T-helper 2 cell (primary cell): ENCODE measurements around the gene KISS1R.
"Not testable (repeated sequence)": the region's sequence is repeated elsewhere in the genome, so short reads cannot be mapped to it uniquely, and the experiment has no call there.

Experiments
- DNase-seq, 5 experiments: peaks; one replicate each; pipeline versions ENCODE4 v3.0.0 to v3.0.0-alpha.2; 2012 to 2022

Gene KISS1R

GRCh38 chr19:954672-955494 is 37.8 kb downstream of the KISS1R start:
- no peak for DNase-seq

DNA sequence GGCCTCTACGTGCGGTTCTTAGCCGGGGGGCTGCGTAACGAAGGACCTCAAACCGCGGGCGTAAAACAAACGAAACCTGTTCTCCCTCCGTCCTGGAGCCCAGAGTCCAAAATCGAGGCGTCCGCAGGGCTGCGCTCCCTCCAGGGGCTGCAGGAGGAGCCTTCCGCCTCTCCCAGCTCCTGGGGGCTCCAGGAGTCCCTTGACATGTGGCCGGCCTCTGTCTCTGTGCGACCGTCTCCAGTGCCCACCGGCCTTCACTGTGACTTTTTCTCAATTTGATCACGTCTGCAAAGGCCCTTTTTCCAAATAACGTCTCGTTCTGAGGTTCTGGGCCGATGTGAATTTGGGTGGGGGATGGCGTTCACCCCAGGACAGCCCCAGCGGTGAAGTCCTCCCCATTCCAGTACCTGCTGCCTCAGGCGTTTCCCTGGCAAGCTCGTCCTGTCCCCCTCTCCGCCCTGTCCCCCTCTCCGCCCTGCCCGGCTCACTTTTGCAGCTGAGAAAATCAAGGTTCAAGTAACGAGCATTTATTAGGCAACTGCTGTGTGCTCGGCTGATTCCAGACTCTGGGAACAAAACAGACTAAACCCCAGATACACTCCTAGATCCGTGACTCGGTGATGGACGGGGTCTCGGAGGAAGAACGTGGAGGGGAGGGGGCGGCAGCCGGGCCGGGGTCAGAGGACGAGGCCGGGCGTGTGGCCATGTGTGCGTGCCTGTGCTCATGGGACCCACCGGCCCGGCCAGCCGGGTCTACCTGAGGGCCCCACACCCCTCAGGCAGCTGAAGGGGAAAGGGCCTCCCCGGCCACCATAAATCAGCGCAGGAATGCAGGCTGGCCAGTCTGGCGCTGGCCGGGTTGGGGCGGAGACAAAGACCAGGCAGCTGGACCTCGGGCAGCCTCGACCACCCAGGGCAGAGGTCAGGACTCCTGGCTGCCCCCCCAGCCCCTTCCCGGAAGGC is 39.0 kb downstream of the KISS1R start:
- DNase-seq, result no peak

- no peak for DNase-seq
Observed at GRCh38 chr19:956766-957440, 39.8 kb downstream of the KISS1R start.

DNA sequence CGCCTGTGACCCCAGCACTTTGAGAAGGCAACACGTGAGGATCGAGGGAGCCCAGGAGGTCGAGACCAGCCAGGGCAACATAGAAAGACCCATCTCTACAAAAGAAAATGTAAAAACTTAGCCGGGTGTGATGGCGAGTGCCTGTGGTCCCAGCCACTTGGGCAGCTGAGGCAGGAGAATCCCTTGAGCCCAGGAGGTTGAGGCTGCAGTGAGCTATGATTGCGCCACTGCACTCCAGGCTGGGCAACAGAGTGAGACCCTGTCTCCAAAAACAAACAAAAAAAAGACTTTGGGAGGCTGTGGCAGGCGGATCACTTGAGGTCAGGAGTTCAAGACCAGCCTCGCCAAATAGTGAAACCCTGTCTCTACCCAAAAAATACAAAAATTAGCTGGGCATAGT is 40.4 kb downstream of the KISS1R start:
- DNase-seq, result not testable (repeated sequence)

DNA sequence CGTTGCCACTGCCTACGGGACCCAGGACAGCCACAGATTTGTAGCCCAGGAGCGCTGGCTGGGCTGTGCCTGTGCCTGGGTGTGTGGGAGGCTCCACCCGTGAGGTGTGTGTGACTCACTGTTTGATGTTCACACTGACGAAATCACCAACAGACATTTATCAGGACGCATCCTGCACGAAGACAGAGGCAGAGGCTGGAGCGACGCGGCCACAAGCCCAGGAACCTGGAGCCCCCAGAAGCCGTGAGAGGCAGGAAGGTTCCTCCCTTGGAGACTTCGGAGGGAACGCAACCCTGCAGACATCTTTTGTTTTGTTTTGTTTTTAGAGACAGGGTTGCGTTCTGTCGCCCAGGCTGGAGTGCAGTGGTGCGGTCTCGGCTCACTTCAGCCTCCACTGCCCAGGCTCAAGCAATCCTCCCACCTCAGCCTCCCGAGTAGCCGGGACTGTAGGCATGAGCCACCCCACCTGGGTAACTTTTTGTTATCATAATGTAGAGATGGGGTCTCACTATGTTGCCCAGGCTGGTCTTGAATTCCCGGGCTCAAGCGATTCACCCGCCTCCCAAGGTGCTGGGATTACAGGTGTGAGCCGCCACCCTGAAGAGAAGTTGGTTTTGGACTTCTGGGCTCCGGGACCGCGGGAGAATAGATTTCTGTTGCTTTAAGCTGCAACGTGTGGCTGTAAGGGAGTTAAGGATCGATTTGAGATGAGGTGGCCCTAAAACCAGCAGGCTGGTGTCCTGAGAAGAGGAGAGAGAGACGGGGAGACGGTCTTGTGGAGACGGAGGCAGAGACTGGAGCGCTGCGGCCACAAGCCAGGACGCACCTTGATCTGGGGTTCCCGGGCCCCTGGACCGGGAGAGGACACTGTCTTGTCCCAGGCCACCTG is 42.1 kb downstream of the KISS1R start:
- DNase-seq, result peak in 1 of 5 experiments; percentile 20

- no peak for DNase-seq
Observed at GRCh38 chr19:960020-960419, 42.9 kb downstream of the KISS1R start.

- DNase-seq, result no peak
Observed at GRCh38 chr19:960601-960938, 43.4 kb downstream of the KISS1R start.

- no peak for DNase-seq
Observed at GRCh38 chr19:961866-962620, 44.9 kb downstream of the KISS1R start.

- DNase-seq, result no peak
Observed at GRCh38 chr19:962683-963400, 45.7 kb downstream of the KISS1R start.

- DNase-seq, result no peak
Observed at GRCh38 chr19:963486-963951, 46.4 kb downstream of the KISS1R start.

DNA sequence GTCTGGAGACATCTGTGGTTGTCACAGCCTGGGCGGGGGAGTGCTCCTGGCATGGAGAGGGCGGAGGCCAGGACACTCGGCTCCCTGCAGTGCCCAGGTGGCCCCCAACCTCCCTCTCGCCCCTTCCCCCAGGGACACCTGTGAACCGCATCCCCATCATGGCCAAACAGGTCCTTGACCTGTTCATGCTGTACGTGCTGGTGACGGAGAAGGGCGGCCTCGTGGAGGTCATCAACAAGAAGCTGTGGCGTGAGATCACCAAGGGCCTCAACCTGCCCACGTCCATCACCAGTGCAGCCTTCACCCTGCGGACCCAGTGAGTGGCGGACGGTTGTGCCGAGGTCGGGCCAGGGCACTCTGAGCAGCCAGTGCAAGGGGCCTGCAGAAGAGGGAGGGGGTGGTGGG is 47.0 kb downstream of the KISS1R start:
- DNase-seq, result no peak

DNA sequence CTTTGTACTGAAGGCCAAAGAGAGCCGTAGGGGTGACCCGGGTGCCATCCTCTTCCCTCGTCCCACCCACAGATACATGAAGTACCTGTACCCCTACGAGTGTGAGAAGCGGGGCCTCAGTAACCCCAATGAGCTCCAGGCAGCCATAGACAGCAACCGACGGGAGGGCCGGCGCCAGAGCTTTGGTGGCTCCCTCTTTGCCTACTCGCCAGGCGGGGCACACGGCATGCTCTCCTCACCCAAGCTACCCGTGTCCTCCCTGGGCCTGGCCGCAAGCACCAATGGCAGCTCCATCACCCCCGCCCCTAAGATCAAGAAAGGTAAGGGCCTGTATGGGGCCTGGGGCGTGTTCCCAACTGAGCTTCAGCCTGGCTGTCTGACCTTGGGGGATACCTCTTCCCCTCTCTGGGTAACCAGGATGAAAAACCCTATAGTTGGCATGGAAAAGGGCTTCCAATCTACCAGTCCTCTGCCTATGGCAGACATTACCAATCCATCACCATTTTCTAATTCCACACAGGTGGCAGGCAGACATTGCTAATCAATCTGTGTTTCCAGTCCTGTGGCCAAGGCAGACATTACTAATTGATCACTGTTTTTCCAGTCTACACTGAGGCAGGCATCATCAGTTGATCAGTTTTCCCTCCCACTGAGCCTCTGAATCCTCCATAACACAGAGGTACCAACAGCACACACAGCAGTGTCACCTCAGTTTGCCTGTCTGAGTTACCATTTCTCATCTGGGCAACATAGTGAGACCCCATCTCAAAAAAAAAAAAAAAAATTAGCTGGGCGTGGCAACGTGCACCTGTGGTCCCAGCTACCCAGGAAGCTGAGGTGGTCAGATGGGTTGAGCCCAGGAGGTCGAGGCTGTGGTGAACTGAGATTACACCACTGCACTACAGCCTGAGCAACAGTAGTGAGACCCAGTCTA is 47.9 kb downstream of the KISS1R start:
- peak in 1 of 5 experiments; percentile 65 for DNase-seq

- DNase-seq, result no peak
Observed at GRCh38 chr19:966485-967088, 49.5 kb downstream of the KISS1R start.
